ENCODE measurements around the gene KLF13. TPM values are rescaled to one million over a fixed set of nuclear protein-coding genes. Genes with fewer than 3 reads are reported as not detected.

The KLF13 gene
- total and polyA plus RNA-seq, 2 donors (not counting 1 experiment from before 2014, with no cell fraction given): 65.5 to 140 TPM

DNA sequence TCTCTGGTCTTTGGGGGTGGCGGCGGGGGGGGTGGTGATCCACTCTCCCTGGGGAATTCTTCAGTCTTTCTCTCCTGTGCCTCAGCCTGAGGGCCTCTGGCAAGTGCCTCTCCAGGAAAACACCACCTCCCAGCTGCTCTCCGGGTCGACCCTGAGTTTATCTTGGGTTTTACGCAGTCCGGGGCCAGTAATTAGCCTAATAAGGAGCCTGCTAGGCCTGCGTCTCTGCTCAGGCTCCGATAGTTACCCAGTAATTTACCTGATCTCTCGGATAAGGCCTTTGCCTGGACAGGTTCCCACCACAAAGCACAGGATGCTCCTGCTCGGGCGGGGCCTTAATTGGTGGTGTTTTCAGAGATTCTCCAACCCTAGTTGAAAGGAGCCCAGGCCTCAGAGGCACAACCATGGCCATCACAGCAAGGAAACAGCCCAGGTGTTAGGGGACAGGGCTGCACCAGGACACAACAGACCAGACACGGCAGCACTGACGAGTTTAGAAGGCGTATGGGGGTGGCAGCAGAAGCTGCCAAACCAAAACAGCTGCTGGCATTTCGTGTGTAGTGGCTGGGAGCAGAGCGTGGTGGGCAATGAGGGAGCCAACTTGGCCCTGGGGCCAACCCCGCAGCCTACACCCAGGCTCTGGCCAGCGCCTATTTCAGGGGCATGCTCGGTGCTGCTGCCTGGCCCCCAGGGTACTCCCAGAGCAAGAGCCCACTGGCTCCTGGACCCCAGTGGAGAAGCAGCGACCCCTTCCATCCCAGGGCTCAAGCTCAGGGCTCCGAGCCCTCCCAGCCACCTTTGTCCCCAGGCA, 71.4 kb downstream of the KLF13 start:
- TF ChIP-seq EZH2 (IDR thresholded peaks at IDR 0.05; ENCODE audit: borderline replicate concordance, insufficient read depth, low read depth, low read length, poor library complexity, severe bottlenecking): no peak
- TF ChIP-seq, protein P1, sequence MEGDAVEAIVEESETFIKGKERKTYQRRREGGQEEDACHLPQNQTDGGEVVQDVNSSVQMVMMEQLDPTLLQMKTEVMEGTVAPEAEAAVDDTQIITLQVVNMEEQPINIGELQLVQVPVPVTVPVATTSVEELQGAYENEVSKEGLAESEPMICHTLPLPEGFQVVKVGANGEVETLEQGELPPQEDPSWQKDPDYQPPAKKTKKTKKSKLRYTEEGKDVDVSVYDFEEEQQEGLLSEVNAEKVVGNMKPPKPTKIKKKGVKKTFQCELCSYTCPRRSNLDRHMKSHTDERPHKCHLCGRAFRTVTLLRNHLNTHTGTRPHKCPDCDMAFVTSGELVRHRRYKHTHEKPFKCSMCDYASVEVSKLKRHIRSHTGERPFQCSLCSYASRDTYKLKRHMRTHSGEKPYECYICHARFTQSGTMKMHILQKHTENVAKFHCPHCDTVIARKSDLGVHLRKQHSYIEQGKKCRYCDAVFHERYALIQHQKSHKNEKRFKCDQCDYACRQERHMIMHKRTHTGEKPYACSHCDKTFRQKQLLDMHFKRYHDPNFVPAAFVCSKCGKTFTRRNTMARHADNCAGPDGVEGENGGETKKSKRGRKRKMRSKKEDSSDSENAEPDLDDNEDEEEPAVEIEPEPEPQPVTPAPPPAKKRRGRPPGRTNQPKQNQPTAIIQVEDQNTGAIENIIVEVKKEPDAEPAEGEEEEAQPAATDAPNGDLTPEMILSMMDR (IDR thresholded peaks at IDR 0.05): no peak
- Histone ChIP-seq H3K36me3 (replicated peaks in 1 of 2; ENCODE audit: control extremely low read depth in 1 of 2, control insufficient read depth in 1 of 2, extremely low read depth in 1 of 2, insufficient read depth in 2 of 2, low read length in 1 of 2) (no peaks in the 10 kb centered on the region), H3K4me1 (ENCODE audit: control insufficient read depth in 2 of 2, insufficient read depth in 2 of 2, low read length in 2 of 2) (peaks cover 7 to 13% of the 10 kb centered on the region in 2 donors), H2AFZ (ENCODE audit: insufficient read depth, low read depth, low read length, poor library complexity, severe bottlenecking) (no peak overlapping the region), H3K4me3 (ENCODE audit: control extremely low read depth in 1 of 5, extremely low read depth in 1 of 5, insufficient read depth in 1 of 5, low read depth in 2 of 5, low read length in 4 of 5) (no peak overlapping the region), H3K9me3 (ENCODE audit: control extremely low read depth in 1 of 3, control insufficient read depth in 2 of 3, insufficient read depth in 1 of 3, low read length in 2 of 3) (no peaks in the 10 kb centered on the region), H3K27ac (ENCODE audit: low read length in 2 of 2) (no peak overlapping the region), H4K20me1 (ENCODE audit: control insufficient read depth, insufficient read depth, low read length, poor library complexity, severe bottlenecking) (no peaks in the 10 kb centered on the region), H3K79me2 (ENCODE audit: control insufficient read depth, insufficient read depth, low read length) (no peaks in the 10 kb centered on the region), H3K9ac (ENCODE audit: low read length) (no peak overlapping the region), H3K27me3 (replicated peaks in 1 of 4; ENCODE audit: control extremely low read depth in 1 of 4, control insufficient read depth in 3 of 4, insufficient read depth in 4 of 4, low read length in 3 of 4) (no peaks in the 10 kb centered on the region), H3K4me2 (replicated peaks; ENCODE audit: low read depth, low read length, poor library complexity, severe bottlenecking) (no peak overlapping the region)
- intact Hi-C loops (cut with micrococcal nuclease): no loop called here
- WGBS (ENCODE audit: insufficient coverage): 89% methylated on average over 16 of the region's 21 CpGs
- Mint-ChIP-seq H3K4me1 (peaks cover 10% of the 10 kb centered on the region), H3K9me3 (ENCODE audit: insufficient read depth) (no peaks in the 10 kb centered on the region), H3K27ac (no peak overlapping the region), H3K27me3 (no peaks in the 10 kb centered on the region), H3K4me3 (no peak overlapping the region)
- POLR2A ChIA-PET: interaction anchor here (0.5 to 0.6 kb wide), 2 partner anchors 90 to 353 kb away, joined by 3 to 5 read pairs; no protein-coding TSS in a partner anchor
- CTCF ChIA-PET: interaction anchor here (0.8 to 1.9 kb wide), 4 partner anchors 9 to 92 kb away, joined by 3 to 8 read pairs (median 4); no protein-coding TSS in a partner anchor
- ATAC-seq (ENCODE audit: low read depth) (no peak), DNase-seq (peak; percentile 2)

DNA sequence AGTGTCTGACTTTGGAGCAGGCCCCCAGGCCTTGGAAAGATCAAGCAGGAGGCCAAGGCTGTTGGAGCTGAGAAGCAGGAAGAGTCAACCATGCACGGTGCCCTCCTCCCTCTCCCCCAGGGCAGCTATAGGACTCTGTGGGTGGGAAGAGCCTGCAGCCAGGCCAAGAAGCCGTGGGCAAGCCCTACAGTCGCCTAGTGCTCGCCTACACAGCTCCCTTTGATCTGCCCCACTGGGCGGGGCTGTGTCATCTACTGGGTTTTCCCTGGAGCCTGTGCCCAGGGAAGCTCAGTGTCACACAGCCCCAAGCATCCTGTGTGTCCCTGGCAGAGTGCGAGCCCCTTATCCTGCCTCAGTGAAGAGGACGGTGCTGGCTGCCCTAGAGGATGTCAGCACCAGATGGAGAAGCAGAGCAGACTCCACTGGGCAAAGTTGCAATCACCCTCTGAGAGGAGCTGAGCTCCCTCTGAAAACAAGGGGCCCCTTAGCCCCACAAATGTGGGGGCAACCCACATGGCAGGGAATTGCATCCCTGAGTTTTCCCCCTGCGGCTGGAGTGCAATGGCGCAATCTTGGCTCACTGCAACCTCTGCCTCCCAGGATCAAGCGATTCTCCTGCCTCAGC, 72.2 kb downstream of the KLF13 start:
- TF ChIP-seq, protein P1 (IDR thresholded peaks at IDR 0.05): no peak
- TF ChIP-seq EZH2 (IDR thresholded peaks at IDR 0.05; ENCODE audit: borderline replicate concordance, insufficient read depth, low read depth, low read length, poor library complexity, severe bottlenecking): no peak
- Histone ChIP-seq H3K9me3 (ENCODE audit: control extremely low read depth in 1 of 3, control insufficient read depth in 2 of 3, insufficient read depth in 1 of 3, low read length in 2 of 3) (no peaks in the 10 kb centered on the region), H3K4me3 (ENCODE audit: control extremely low read depth in 1 of 5, extremely low read depth in 1 of 5, insufficient read depth in 1 of 5, low read depth in 2 of 5, low read length in 4 of 5) (no peak overlapping the region), H3K27ac (ENCODE audit: low read length in 2 of 2) (no peak overlapping the region), H3K4me1 (ENCODE audit: control insufficient read depth in 2 of 2, insufficient read depth in 2 of 2, low read length in 2 of 2) (peaks cover 4 to 7% of the 10 kb centered on the region in 2 donors), H3K4me2 (replicated peaks; ENCODE audit: low read depth, low read length, poor library complexity, severe bottlenecking) (no peak overlapping the region), H4K20me1 (ENCODE audit: control insufficient read depth, insufficient read depth, low read length, poor library complexity, severe bottlenecking) (no peaks in the 10 kb centered on the region), H3K36me3 (replicated peaks in 1 of 2; ENCODE audit: control extremely low read depth in 1 of 2, control insufficient read depth in 1 of 2, extremely low read depth in 1 of 2, insufficient read depth in 2 of 2, low read length in 1 of 2) (no peaks in the 10 kb centered on the region), H2AFZ (ENCODE audit: insufficient read depth, low read depth, low read length, poor library complexity, severe bottlenecking) (no peak overlapping the region), H3K79me2 (ENCODE audit: control insufficient read depth, insufficient read depth, low read length) (no peaks in the 10 kb centered on the region), H3K27me3 (replicated peaks in 1 of 4; ENCODE audit: control extremely low read depth in 1 of 4, control insufficient read depth in 3 of 4, insufficient read depth in 4 of 4, low read length in 3 of 4) (no peaks in the 10 kb centered on the region), H3K9ac (ENCODE audit: low read length) (no peak overlapping the region)
- Mint-ChIP-seq H3K27ac (no peak overlapping the region), H3K27me3 (no peaks in the 10 kb centered on the region), H3K9me3 (ENCODE audit: insufficient read depth) (no peaks in the 10 kb centered on the region), H3K4me1 (peaks cover 5% of the 10 kb centered on the region), H3K4me3 (no peak overlapping the region)
- ATAC-seq (ENCODE audit: low read depth): no peak
- DNase-seq: peak; percentile 5
- CTCF ChIA-PET: interaction anchor here (1.9 kb wide), 1 partner anchor 92 kb away, joined by 4 read pairs; no protein-coding TSS in a partner anchor
- intact Hi-C loops (cut with micrococcal nuclease): no loop called here
- 86% methylated on average over 9 of the region's 10 CpGs for WGBS (ENCODE audit: insufficient coverage)
- POLR2A ChIA-PET: no interaction called here

Measured in B cell (primary cell).